ENCODE results near the gene SLC25A52. TPM values are rescaled to one million over a fixed set of nuclear protein-coding genes. Genes with fewer than 3 reads are reported as not detected.

SLC25A52 gene
- total and polyA plus RNA-seq, 7 donors, result not detected

- intact Hi-C loops (cut with DNase I), result no loop called here
- Histone ChIP-seq H3K9me3 (no peaks in the 10 kb centered on the region), H3K4me1 (no peaks in the 10 kb centered on the region), H3K4me3 (no peak overlapping the region), H3K27me3 (no peaks in the 10 kb centered on the region), H3K27ac (no peak overlapping the region), H3K36me3 (no peaks in the 10 kb centered on the region)
- DNase-seq, result no peak
- no peak for TF ChIP-seq EP300 (IDR thresholded peaks at IDR 0.05)
- 84 to 89% methylated on average over 3 of the region's 3 CpGs for WGBS, 2 donors
Measured at GRCh38 chr18:31711365-31712172, 49.1 kb downstream of the SLC25A52 start.

- Histone ChIP-seq H3K27ac (no peak overlapping the region), H3K4me3 (no peak overlapping the region), H3K9me3 (no peaks in the 10 kb centered on the region), H3K36me3 (no peaks in the 10 kb centered on the region), H3K4me1 (no peaks in the 10 kb centered on the region), H3K27me3 (no peaks in the 10 kb centered on the region)
- no peak for DNase-seq
- no peak for TF ChIP-seq POLR2AphosphoS5 (IDR thresholded peaks at IDR 0.05)
- intact Hi-C loops (cut with DNase I), result no loop called here
- 62 to 65% methylated on average over 3 of the region's 3 CpGs for WGBS, 2 donors
Measured at GRCh38 chr18:31710826-31711225, 49.9 kb downstream of the SLC25A52 start.

Other genes starting within 250 kb of the SLC25A52 start
- gene TTR, start 169.0 kb downstream of the SLC25A52 start, total RNA-seq, result under 1 TPM in 1 of 4 donors, not detected in 3; 0.82 TPM
- 1 to 10 TPM in 1 of 3 donors, under 1 TPM in 1, not detected in 1; 0.31 to 7.2 TPM for gene TTR, start 169.0 kb downstream of the SLC25A52 start, polyA plus RNA-seq
- 1 to 10 TPM; 4.6 to 7.8 (median 5.0) TPM for gene B4GALT6, start 76.3 kb downstream of the SLC25A52 start, total RNA-seq
- gene B4GALT6, start 76.3 kb downstream of the SLC25A52 start, polyA plus RNA-seq, result 1 to 10 TPM in 2 of 3 donors, not detected in 1; 1.2 to 2.5 TPM
- gene TRAPPC8, start 182.2 kb upstream of the SLC25A52 start, total RNA-seq, result 10 to 100 TPM; 33.8 to 50.4 (median 41.5) TPM
- 10 to 100 TPM; 12.6 to 19.7 (median 16.4) TPM for gene TRAPPC8, start 182.2 kb upstream of the SLC25A52 start, polyA plus RNA-seq

Measured in sigmoid colon (tissue), 7 donors.